Fibroblast of villous mesenchyme (primary cell): ENCODE results near the gene OR2T8. TPM values are rescaled to one million over a fixed set of nuclear protein-coding genes. Genes with fewer than 3 reads are reported as not detected.

Source experiments
- DNase-seq: peaks from one replicate; pipeline ENCODE4 v3.0.0-alpha.2; 2010; ENCODE audit warnings: low read depth
- H3K4me3 ChIP-seq: 2 replicates; pipeline ENCODE4 v1.5.1; 2011; ENCODE audit warnings: low read depth, mild to moderate bottlenecking, low read length
- total RNA-seq: library from RNA; depleted of rRNA; stranded (reverse); fragments of >200 nt; gene quantifications from 2 replicates; pipeline ENCODE4 v1.2.3, GENCODE V29; 2012
- TF ChIP-seq, protein P1 (sequence below): IDR thresholded peaks from 2 replicates; pipeline ENCODE4 v1.5.1; 2012; ENCODE audit warnings: low read depth, mild to moderate bottlenecking, low read length; ENCODE audit not compliant: insufficient read depth

OR2T8 gene, protein sequence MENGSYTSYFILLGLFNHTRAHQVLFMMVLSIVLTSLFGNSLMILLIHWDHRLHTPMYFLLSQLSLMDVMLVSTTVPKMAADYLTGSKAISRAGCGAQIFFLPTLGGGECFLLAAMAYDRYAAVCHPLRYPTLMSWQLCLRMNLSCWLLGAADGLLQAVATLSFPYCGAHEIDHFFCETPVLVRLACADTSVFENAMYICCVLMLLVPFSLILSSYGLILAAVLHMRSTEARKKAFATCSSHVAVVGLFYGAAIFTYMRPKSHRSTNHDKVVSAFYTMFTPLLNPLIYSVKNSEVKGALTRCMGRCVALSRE
- not detected in 2 replicates for total RNA-seq

DNA sequence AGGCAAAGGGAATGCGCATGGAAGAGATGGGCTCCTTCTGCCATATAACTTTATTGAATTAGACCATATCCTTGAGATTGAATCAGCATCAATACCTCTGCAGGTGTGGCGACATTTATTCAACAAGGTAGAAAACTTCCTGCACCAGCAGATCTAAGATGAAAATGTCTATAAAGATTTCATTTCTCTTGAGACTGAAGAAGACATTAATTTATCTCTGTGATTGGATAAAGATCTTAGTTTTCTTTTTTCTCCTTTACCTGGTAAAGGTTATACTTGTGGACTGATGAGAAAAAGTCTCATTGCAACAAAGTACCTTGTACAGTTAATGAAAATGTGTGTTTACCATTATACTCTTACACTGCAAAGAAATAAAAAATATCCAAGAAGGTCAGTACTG lies at the start of gene OR2T8:
Gene OR2T8, plus strand, starts transcription at position 301 of the 400 bp plus-strand sequence. CDS start 766 bp downstream, outside the sequence.
- TF ChIP-seq, protein P1, sequence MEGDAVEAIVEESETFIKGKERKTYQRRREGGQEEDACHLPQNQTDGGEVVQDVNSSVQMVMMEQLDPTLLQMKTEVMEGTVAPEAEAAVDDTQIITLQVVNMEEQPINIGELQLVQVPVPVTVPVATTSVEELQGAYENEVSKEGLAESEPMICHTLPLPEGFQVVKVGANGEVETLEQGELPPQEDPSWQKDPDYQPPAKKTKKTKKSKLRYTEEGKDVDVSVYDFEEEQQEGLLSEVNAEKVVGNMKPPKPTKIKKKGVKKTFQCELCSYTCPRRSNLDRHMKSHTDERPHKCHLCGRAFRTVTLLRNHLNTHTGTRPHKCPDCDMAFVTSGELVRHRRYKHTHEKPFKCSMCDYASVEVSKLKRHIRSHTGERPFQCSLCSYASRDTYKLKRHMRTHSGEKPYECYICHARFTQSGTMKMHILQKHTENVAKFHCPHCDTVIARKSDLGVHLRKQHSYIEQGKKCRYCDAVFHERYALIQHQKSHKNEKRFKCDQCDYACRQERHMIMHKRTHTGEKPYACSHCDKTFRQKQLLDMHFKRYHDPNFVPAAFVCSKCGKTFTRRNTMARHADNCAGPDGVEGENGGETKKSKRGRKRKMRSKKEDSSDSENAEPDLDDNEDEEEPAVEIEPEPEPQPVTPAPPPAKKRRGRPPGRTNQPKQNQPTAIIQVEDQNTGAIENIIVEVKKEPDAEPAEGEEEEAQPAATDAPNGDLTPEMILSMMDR = no peak
- DNase-seq = no peak
- H3K4me3 ChIP-seq = no peak within 1 kb of the TSS

DNA sequence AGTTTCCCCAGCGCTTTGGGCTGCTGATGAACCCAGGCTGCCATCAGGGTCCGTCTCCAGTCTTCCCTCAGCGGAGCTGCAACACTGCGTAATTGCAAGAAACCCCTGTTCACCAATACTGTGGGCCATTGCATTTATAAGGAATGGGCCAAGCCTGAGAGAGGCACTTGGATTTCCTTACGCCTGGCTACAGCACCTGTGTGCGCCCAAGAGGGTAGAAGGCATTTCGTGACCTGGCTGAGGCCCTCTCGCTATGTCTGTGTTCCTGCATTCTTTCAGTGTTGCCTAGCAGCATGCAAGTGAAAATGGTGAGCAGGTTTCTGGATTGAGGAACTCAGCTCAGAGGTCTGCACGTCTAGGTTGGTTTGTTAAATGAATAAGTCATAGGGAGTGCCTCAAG lies 36.7 kb upstream of the OR2T8 start:
- TF ChIP-seq, protein P1 = no peak
- no peak overlapping the region for H3K4me3 ChIP-seq
- DNase-seq = no peak

DNA sequence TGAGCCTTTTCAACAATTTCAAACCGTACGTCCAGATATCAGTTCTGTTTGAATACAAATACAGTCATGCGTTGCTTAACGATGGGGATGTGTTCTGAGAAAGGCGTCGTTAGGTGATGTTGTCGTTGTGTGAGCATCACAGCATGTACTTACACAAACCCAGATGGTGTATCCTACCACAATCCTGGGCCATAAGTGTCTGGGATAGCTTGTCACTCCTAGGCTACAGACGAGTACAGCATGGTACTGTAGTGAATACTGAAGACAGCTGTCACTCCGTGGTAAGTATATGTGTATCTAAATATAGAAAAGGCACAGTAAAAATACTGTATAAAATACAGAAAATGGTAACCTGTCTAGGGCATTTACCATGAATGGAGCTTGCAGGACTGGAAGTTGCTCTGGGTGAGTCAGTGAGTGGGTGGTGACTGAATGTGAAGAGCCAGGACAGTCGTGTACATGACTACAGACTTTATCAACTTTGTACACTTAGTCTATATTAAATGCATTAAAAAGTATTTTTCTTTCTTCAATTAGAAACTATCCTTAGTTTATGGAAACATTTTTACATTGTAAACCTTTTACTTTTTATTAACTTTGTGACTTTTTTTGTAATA lies 35.1 kb upstream of the OR2T8 start:
- no peak for DNase-seq
- TF ChIP-seq, protein P1 = no peak
- no peak overlapping the region for H3K4me3 ChIP-seq

DNA sequence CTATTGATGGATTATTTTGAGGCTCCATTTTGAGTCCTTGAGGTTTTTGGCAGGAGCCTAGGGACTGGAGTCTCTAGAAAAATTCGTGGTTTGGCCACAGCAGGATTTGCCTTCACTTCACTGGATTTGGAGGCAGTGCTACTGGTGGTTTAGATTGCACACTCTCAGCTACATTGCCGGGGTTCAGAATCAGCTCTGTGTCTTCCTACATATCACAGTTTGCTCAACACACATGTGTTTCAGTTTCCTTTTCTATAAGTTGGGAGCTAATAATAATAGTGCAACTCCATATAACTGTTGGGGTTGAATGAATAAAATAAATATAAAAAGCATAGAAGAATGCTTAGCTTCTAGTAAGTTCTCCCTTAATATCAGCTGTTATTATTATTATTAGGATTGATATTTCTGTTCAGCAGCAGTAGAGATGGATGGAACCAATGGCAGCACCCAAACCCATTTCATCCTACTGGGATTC lies 24.9 kb upstream of the OR2T8 start, which contains the start of gene OR2W3:
Gene OR2W3, plus strand, starts transcription at position 425 of the 475 bp plus-strand sequence. Its CDS starts 0 bp downstream, at position 425.
- TF ChIP-seq, protein P1 = no peak
- no peak within 1 kb of the TSS for H3K4me3 ChIP-seq
- no peak for DNase-seq

DNA sequence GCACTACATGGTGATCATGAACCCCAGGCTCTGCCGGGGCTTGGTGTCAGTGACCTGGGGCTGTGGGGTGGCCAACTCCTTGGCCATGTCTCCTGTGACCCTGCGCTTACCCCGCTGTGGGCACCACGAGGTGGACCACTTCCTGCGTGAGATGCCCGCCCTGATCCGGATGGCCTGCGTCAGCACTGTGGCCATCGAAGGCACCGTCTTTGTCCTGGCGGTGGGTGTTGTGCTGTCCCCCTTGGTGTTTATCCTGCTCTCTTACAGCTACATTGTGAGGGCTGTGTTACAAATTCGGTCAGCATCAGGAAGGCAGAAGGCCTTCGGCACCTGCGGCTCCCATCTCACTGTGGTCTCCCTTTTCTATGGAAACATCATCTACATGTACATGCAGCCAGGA lies 24.1 kb upstream of the OR2T8 start:
- TF ChIP-seq, protein P1 = no peak
- DNase-seq = no peak
- no peak overlapping the region for H3K4me3 ChIP-seq

DNA sequence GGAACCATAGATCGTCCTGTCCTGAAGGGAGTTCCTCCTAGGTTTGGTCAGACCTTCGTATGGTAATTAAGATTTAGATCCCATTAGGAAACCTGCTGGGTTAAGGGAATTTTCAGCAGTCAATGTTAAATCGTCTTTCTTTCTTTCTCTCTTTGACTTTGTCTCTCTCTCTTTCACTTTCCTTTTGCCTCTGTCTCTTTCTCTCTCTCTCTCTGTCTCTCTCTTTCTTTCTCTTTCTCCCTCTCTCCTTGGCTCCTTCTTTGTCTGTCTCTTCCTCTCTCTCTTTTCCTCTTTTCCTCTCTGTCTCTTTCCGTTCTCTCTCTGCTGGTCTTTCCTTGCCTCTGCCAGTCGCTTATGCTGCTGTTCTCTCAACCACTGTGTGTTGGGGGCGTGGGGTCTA lies 15.9 kb upstream of the OR2T8 start:
- TF ChIP-seq, protein P1 = no peak
- no peak for DNase-seq
- H3K4me3 ChIP-seq = no peak overlapping the region

DNA sequence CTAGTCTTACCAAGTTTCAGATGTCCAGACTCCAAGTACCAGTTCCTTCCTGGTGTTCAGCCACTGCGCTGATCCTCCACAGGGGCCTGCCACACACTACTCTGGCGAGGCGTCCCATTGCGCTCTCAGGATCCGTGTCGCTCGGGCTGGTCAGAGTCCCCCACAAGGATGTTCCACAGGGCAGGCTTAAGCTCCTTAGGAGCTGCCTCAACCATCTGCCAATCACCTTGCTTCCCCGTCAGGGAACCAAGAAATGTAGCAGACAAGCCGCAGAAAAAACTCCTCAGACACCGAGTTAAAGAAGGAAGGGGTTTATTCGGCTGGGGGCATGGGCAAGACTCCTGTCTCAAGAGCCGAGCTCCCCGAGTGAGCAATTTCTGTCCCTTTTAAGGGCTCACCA lies 14.9 kb upstream of the OR2T8 start:
- TF ChIP-seq, protein P1 = no peak
- no peak for DNase-seq
- no peak overlapping the region for H3K4me3 ChIP-seq
